Breast epithelium (tissue), 4 donors: ENCODE measurements around the gene KLHL33. TPM values are rescaled to one million over a fixed set of nuclear protein-coding genes. Genes with fewer than 3 reads are reported as not detected.

Source experiments
- DNase-seq, 2 donors: peaks; one replicate each; pipeline ENCODE4 v3.0.0-alpha.2; 2019; ENCODE audit warnings: low spot score in 2 of 2
- H3K27ac ChIP-seq, 2 donors: fragments of 200-600 bp; sonication (generic) in 1 of 2; one replicate each; pipeline ENCODE4 v1.5.1; 2016 to 2019; ENCODE audit warnings: mild to moderate bottlenecking in 1 of 2
- H3K27me3 ChIP-seq, 2 donors: fragments of 200-600 bp; sonication (generic) in 1 of 2; one replicate each; pipeline versions ENCODE4 v1.5.1 to v1.6.0; 2017 to 2019; ENCODE audit warnings: control low read depth in 1 of 2, mild to moderate bottlenecking in 1 of 2
- H3K36me3 ChIP-seq: fragments of 200-600 bp; one replicate; pipeline ENCODE4 v1.5.1; 2019
- H3K4me1 ChIP-seq, 2 donors: fragments of 200-600 bp; sonication (generic); one replicate each; pipeline ENCODE4 v1.5.1; 2016 to 2019; ENCODE audit warnings: control low read depth in 1 of 2
- H3K4me3 ChIP-seq, 3 donors: fragments of 200-600 bp; sonication (generic); 1 replicate in 2 of 3; 2 replicates in 1 of 3; pipeline ENCODE4 v1.5.1; 2016 to 2019; ENCODE audit warnings: mild to moderate bottlenecking in 3 of 3, moderate library complexity in 2 of 3
- H3K9me3 ChIP-seq, 2 donors: fragments of 200-600 bp; sonication (generic) in 1 of 2; one replicate each; pipeline ENCODE4 v1.5.1; 2016 to 2019; ENCODE audit warnings: control low read depth in 1 of 2
- POLR2A ChIP-seq: fragments of 450-650 bp; IDR thresholded peaks from one replicate; pipeline ENCODE4 v1.6.1; 2016; ENCODE audit warnings: antibody characterized with exemption, mild to moderate bottlenecking, moderate library complexity
- POLR2AphosphoS5 ChIP-seq, 3 donors: sonication (generic); formaldehyde crosslinking; IDR thresholded peaks; one replicate each; pipeline ENCODE4 v1.6.1; 2017; ENCODE audit warnings: antibody characterized with exemption in 3 of 3
- intact Hi-C: fragments of 100-400 bp; cut with DNase I; formaldehyde crosslinking; loops from one replicate; pipeline ENCODE4 v1.15.1; 2023; ENCODE audit warnings: low total_unique reads
- total RNA-seq, 3 donors: library from RNA; depleted of rRNA; stranded (reverse); fragments of >200 nt; gene quantifications; one replicate each; pipeline ENCODE4 v1.1.0, GENCODE V29; 2016
- TF ChIP-seq, protein P1 (sequence below), 3 donors: fragments of 450-650 bp; IDR thresholded peaks; one replicate each; pipeline ENCODE4 v1.5.1; 2016 to 2017; ENCODE audit warnings: antibody characterized with exemption in 3 of 3, mild to moderate bottlenecking in 3 of 3, moderate library complexity in 3 of 3

Gene KLHL33
- total RNA-seq, 3 donors from 2014 or later = 0.29 to 0.64 (median 0.33) TPM

DNA sequence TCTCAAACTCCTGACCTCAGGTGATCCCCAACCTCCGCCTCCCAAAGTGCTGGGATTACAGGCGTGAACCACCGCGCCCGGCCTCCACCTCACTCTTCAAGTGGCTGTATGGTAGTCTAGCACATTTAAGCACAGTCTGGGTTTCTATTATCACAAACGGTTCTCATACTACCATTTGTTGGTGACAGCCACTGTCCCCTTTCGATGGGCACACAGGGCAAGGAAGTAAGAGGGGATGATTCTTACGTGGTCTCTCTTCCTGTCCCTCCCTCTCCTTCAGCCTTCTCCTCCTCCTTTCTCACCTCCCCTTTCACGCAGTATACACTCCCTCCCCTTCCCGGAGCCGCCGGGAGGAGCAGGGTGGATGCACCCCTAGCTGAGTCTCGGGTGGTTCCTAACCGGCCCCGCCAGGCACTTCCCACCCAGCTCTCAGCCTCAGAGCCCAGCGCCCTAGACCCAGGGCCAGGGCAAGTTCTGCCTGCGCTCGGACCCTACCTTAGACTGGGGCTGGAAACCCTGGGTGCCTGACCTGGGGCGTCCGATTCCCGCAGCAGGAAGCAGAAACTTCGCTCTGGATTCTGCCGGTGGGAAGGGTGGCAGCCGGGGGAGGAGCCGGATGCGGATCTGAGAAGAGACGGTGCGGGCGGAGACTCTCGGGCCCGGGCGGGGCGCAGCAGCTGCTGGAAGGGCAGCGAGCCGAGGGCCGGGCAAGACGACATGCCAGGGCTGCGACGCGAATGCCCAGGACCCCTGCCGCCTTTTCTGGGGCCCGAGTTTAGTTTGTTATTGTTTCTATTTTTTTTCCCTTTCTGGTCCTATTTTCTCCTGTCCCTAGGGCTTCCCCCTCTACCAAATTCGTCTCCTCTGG, 22.9 kb downstream of the KLHL33 start, which contains the start of gene TEP1:
TEP1 (minus strand) TSS at position 626 of the 868 bp plus-strand sequence. CDS start 5,062 bp downstream, outside the sequence.
- Histone ChIP-seq H3K27ac (peak within 1 kb of the TSS; percentile 95 to 97), H3K36me3 (no peaks in the 10 kb centered on the region), H3K4me3 (peak within 1 kb of the TSS; percentile 79 to 86 (median 81)), H3K27me3 (no peaks in the 10 kb centered on the region), H3K9me3 (no peaks in the 10 kb centered on the region), H3K4me1 (peaks cover 2 to 4% of the 10 kb centered on the region in 2 donors)
- peak; percentile 85 to 92 for DNase-seq
- intact Hi-C loops = loop anchor here (5.0 kb wide), 1 partner anchor 194 kb away; no protein-coding TSS in a partner anchor
- peak in 2 of 3 donors; percentile 65 to 74 for TF ChIP-seq POLR2AphosphoS5 (IDR thresholded peaks at IDR 0.05)
- peak; percentile 53 for TF ChIP-seq POLR2A
- TF ChIP-seq, protein P1, sequence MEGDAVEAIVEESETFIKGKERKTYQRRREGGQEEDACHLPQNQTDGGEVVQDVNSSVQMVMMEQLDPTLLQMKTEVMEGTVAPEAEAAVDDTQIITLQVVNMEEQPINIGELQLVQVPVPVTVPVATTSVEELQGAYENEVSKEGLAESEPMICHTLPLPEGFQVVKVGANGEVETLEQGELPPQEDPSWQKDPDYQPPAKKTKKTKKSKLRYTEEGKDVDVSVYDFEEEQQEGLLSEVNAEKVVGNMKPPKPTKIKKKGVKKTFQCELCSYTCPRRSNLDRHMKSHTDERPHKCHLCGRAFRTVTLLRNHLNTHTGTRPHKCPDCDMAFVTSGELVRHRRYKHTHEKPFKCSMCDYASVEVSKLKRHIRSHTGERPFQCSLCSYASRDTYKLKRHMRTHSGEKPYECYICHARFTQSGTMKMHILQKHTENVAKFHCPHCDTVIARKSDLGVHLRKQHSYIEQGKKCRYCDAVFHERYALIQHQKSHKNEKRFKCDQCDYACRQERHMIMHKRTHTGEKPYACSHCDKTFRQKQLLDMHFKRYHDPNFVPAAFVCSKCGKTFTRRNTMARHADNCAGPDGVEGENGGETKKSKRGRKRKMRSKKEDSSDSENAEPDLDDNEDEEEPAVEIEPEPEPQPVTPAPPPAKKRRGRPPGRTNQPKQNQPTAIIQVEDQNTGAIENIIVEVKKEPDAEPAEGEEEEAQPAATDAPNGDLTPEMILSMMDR (IDR thresholded peaks at IDR 0.05) = peak in 2 of 3 donors; percentile 17 to 20

DNA sequence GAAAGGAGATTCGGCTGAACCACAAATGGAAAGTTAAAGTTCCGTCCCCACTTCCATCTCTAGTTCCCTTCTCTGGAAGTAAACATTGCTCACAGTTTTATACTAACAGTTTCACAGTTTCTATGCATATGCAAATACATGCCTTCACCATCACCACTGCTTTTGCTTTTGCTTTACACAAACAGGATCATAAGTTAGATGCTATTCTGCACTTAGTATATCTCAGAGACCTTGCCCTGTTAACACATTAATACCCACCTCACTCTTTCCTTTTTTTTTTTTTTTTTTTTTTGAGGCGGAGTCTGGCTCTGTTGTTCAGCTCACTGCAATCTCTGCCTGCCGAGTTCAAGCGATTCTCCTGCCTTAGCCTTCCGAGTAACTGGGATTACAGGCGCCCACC, 23.6 kb downstream of the KLHL33 start:
- Histone ChIP-seq H3K9me3 (no peaks in the 10 kb centered on the region), H3K27ac (peak overlapping the region; percentile 95 to 97), H3K4me3 (peak overlapping the region; percentile 79 to 86 (median 81)), H3K27me3 (no peaks in the 10 kb centered on the region), H3K4me1 (peaks cover 2 to 4% of the 10 kb centered on the region in 2 donors), H3K36me3 (no peaks in the 10 kb centered on the region)
- TF ChIP-seq POLR2AphosphoS5 (IDR thresholded peaks at IDR 0.05) (no peak), POLR2A (no peak)
- TF ChIP-seq, protein P1 (IDR thresholded peaks at IDR 0.05) = no peak
- intact Hi-C loops = loop anchor here (5.0 kb wide), 1 partner anchor 195 kb away; no protein-coding TSS in a partner anchor
- no peak for DNase-seq

DNA sequence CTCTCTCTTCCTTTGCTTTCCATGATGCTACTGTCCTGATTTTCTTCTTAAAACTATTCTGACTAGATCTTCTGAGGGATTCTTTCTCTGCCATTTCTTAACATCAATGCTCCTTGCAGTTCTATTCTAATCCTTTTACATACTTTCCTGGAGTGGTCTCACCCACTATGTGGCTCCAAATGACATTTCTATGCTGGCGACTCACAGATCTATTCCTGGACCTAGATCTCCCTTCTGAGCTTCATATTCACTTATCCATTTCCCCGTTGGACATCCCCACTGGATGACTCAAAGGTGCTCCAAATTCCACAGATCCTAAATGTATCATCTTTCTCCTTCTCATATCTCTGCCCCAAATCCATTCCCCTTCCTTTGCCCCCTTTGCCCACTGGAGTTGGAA, 26.7 kb downstream of the KLHL33 start:
- Histone ChIP-seq H3K36me3 (no peaks in the 10 kb centered on the region), H3K4me3 (no peak overlapping the region), H3K27me3 (no peaks in the 10 kb centered on the region), H3K27ac (no peak overlapping the region), H3K4me1 (peaks cover 2 to 4% of the 10 kb centered on the region in 2 donors), H3K9me3 (no peaks in the 10 kb centered on the region)
- TF ChIP-seq POLR2A (no peak), POLR2AphosphoS5 (IDR thresholded peaks at IDR 0.05) (no peak)
- TF ChIP-seq, protein P1 (IDR thresholded peaks at IDR 0.05) = no peak
- no peak for DNase-seq
- intact Hi-C loops = no loop called here

DNA sequence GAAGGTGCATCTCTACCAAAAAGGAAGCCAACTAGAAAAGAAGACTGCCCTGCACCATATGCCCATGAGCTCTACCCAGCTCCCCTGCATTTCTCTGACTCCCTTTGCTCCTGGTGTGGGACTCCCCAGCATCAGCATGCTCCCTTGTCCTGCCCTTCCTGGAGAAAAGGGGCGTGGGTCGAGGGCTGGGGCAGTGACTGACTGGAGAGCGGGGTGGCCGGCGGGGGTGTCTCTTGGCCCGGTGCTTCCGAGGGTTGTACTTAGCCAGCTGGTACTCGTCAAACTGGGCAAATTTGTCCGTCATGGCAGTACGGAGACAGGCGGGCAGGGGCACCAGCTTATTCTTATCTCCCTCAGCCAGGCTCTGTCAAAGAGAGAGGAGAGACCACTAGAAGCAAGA, 32.4 kb downstream of the KLHL33 start:
- no peaks in the 10 kb centered on the region for H3K36me3 ChIP-seq
- no peaks in the 10 kb centered on the region for H3K4me1 ChIP-seq
- TF ChIP-seq, protein P1 (IDR thresholded peaks at IDR 0.05) = no peak
- TF ChIP-seq POLR2A (no peak), POLR2AphosphoS5 (IDR thresholded peaks at IDR 0.05) (no peak)
- H3K27me3 ChIP-seq = no peaks in the 10 kb centered on the region
- DNase-seq = no peak
- intact Hi-C loops = no loop called here
- no peaks in the 10 kb centered on the region for H3K9me3 ChIP-seq
- no peak overlapping the region for H3K27ac ChIP-seq
- H3K4me3 ChIP-seq = no peak overlapping the region

DNA sequence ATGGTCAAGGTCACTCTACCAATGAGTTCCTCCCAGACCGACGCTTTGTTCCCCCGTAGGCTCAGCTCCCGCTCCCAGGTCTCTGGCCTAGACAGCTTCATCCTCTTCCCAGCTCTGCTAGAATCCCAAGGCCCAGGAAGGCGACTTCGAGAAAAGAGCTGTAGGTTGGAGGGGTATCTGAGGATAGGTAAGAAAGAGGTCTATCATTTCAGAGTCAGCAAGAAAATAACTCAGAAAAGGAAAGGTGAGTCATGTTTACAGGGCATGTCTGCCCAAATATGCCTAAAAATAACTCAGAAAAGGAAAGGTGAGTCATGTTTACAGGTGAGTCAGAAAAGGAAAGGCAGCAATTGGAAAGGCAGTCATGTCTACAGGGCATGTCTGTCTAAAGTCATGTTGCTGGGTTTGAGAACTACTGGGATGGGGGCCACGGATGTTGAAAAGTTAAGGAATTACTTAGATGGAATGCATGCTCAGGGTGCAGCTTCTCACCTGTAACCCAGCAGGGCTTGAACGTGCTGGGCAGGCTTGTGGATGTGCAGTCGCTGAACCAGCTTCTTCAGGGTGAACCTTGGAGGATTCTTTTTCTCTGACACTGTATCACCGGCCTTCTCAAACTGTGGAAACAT, 34.9 kb downstream of the KLHL33 start:
- H3K4me1 ChIP-seq = no peaks in the 10 kb centered on the region
- H3K27me3 ChIP-seq = no peaks in the 10 kb centered on the region
- TF ChIP-seq POLR2A (no peak), POLR2AphosphoS5 (IDR thresholded peaks at IDR 0.05) (no peak)
- TF ChIP-seq, protein P1 (IDR thresholded peaks at IDR 0.05) = no peak
- no peak for DNase-seq
- no peaks in the 10 kb centered on the region for H3K9me3 ChIP-seq
- intact Hi-C loops = no loop called here
- no peaks in the 10 kb centered on the region for H3K36me3 ChIP-seq
- H3K27ac ChIP-seq = peak overlapping the region; percentile 66 to 67
- H3K4me3 ChIP-seq = no peak overlapping the region
